H9 (cell line): Measurements from ENCODE around the gene ADSS1. TPM values are rescaled to one million over a fixed set of nuclear protein-coding genes. Genes with fewer than 3 reads are reported as not detected.

Experiments
- DNase-seq: peaks from one replicate; pipeline ENCODE4 v3.0.0-alpha.2; 2017
- H2AFZ ChIP-seq: one replicate; pipeline ENCODE4 v1.6.1; 2013; ENCODE audit warnings: mild to moderate bottlenecking, low read length, control low read depth, moderate library complexity
- H2AK5ac ChIP-seq: 2 replicates; pipeline ENCODE4 v1.6.1; 2013; ENCODE audit warnings: low read length, control low read depth, mixed read lengths; ENCODE audit not compliant: insufficient read length
- H2BK120ac ChIP-seq: one replicate; pipeline ENCODE4 v1.6.1; 2013; ENCODE audit warnings: low read depth, mild to moderate bottlenecking, low read length, control low read depth, inconsistent platforms; ENCODE audit not compliant: poor library complexity, severe bottlenecking
- H2BK12ac ChIP-seq: 2 replicates; pipeline ENCODE4 v1.6.1; 2013; ENCODE audit warnings: low read length, control low read depth, mixed read lengths, low read depth; ENCODE audit not compliant: insufficient read length
- H2BK15ac ChIP-seq: 2 replicates; pipeline ENCODE4 v1.6.1; 2013; ENCODE audit warnings: low read depth, low read length, control low read depth
- H2BK20ac ChIP-seq: one replicate; pipeline ENCODE4 v1.6.1; 2013; ENCODE audit warnings: low read depth, mild to moderate bottlenecking, low read length, control low read depth, inconsistent platforms; ENCODE audit not compliant: poor library complexity, severe bottlenecking
- H2BK5ac ChIP-seq: 2 replicates; pipeline ENCODE4 v1.6.1; 2013; ENCODE audit warnings: low read length, control low read depth, mixed read lengths; ENCODE audit not compliant: insufficient read length
- H3K14ac ChIP-seq: 2 replicates; pipeline ENCODE4 v1.6.1; 2013; ENCODE audit warnings: low read length, control low read depth; ENCODE audit not compliant: insufficient read depth
- H3K18ac ChIP-seq: 2 replicates; pipeline ENCODE4 v1.6.1; 2013; ENCODE audit warnings: low read depth, mild to moderate bottlenecking, mixed read lengths, low read length, control low read depth; ENCODE audit not compliant: insufficient read length
- H3K23ac ChIP-seq: 2 replicates; pipeline ENCODE4 v1.6.1; 2013; ENCODE audit warnings: low read length, control low read depth, mixed read lengths, low read depth; ENCODE audit not compliant: insufficient read length
- H3K23me2 ChIP-seq: 2 replicates; pipeline ENCODE4 v1.6.1; 2013; ENCODE audit warnings: low read depth, mild to moderate bottlenecking, mixed read lengths, low read length, control low read depth; ENCODE audit not compliant: insufficient read length, poor library complexity, severe bottlenecking
- H3K27ac ChIP-seq: 2 replicates; pipeline ENCODE4 v1.5.1; 2013; ENCODE audit warnings: low read length, control low read depth, mixed read lengths, low read depth; ENCODE audit not compliant: insufficient read length
- H3K27me3 ChIP-seq: 2 replicates; pipeline ENCODE4 v1.6.1; 2013; ENCODE audit warnings: low read length, control low read depth, inconsistent platforms; ENCODE audit not compliant: insufficient read depth
- H3K4ac ChIP-seq: 2 replicates; pipeline ENCODE4 v1.6.1; 2013; ENCODE audit warnings: low read depth, mild to moderate bottlenecking, control low read depth, inconsistent platforms, low read length, moderate library complexity
- H3K4me1 ChIP-seq: 2 replicates; pipeline ENCODE4 v1.6.1; 2013; ENCODE audit warnings: low read length, control low read depth, inconsistent platforms; ENCODE audit not compliant: insufficient read depth
- H3K4me2 ChIP-seq: 2 replicates; pipeline ENCODE4 v1.6.1; 2013; ENCODE audit warnings: low read length, control low read depth, mixed read lengths; ENCODE audit not compliant: insufficient read length, insufficient read depth
- H3K56ac ChIP-seq: 2 replicates; pipeline ENCODE4 v1.6.1; 2013; ENCODE audit warnings: low read depth, mild to moderate bottlenecking, mixed read lengths, low read length, control low read depth; ENCODE audit not compliant: insufficient read length
- H3K79me1 ChIP-seq: 2 replicates; pipeline ENCODE4 v1.6.1; 2013; ENCODE audit warnings: low read depth, mild to moderate bottlenecking, moderate library complexity, low read length, control low read depth, inconsistent platforms; ENCODE audit not compliant: insufficient read depth, poor library complexity, severe bottlenecking
- H3K79me2 ChIP-seq: 2 replicates; pipeline ENCODE4 v1.6.1; 2013; ENCODE audit warnings: low read length, control low read depth, inconsistent platforms; ENCODE audit not compliant: insufficient read depth
- H3K9ac ChIP-seq: 2 replicates; pipeline ENCODE4 v1.6.1; 2013; ENCODE audit warnings: low read length, control low read depth, mixed read lengths; ENCODE audit not compliant: insufficient read length; ENCODE audit errors: extremely low read depth
- H3K9me3 ChIP-seq: one replicate; pipeline ENCODE4 v1.6.1; 2013; ENCODE audit warnings: low read depth, low read length, inconsistent platforms; ENCODE audit not compliant: control insufficient read depth
- H3T11ph ChIP-seq: one replicate; pipeline ENCODE4 v1.6.1; 2013; ENCODE audit warnings: mild to moderate bottlenecking, low read length, control low read depth, inconsistent platforms
- H4K20me1 ChIP-seq: one replicate; pipeline ENCODE4 v1.6.1; 2013; ENCODE audit not compliant: control insufficient read depth, insufficient read length, insufficient read depth
- H4K5ac ChIP-seq: 2 replicates; pipeline ENCODE4 v1.6.1; 2013; ENCODE audit warnings: low read depth, mild to moderate bottlenecking, mixed read lengths, low read length, control low read depth; ENCODE audit not compliant: insufficient read length
- H4K8ac ChIP-seq: replicated peaks from 2 replicates; pipeline ENCODE4 v1.6.1; 2013; ENCODE audit warnings: low read length, control low read depth, mixed read lengths, low read depth; ENCODE audit not compliant: insufficient read length
- H4K91ac ChIP-seq: 2 replicates; pipeline ENCODE4 v1.6.1; 2013; ENCODE audit warnings: low read depth, mild to moderate bottlenecking, moderate library complexity, mixed read lengths, low read length, control low read depth; ENCODE audit not compliant: insufficient read length
- H3K27ac Mint-ChIP-seq, 3 experiments: 2 replicates in 2 of 3; 3 replicates in 1 of 3; pipeline ENCODE4 v1.8.0; 2020 to 2021; ENCODE audit warnings: mixed read lengths in 3 of 3, mild to moderate bottlenecking in 1 of 3, moderate library complexity in 1 of 3
- H3K27me3 Mint-ChIP-seq: 2 replicates; pipeline ENCODE4 v1.8.0; 2021; ENCODE audit warnings: low read depth, mild to moderate bottlenecking, moderate library complexity, mixed read lengths
- H3K36me3 Mint-ChIP-seq, 3 experiments: 2 replicates in 2 of 3; 3 replicates in 1 of 3; pipeline ENCODE4 v1.8.0; 2020 to 2021; ENCODE audit warnings: low read depth in 3 of 3, mixed read lengths in 3 of 3; ENCODE audit not compliant: insufficient read depth in 1 of 3
- H3K4me1 Mint-ChIP-seq, 2 experiments: 2 replicates each; pipeline ENCODE4 v1.8.0; 2020; ENCODE audit warnings: mixed read lengths in 2 of 2
- H3K4me3 Mint-ChIP-seq, 2 experiments: 2 replicates in 1 of 2; 3 replicates in 1 of 2; pipeline ENCODE4 v1.8.0; 2020 to 2021; ENCODE audit warnings: mild to moderate bottlenecking in 2 of 2, mixed read lengths in 2 of 2, moderate library complexity in 1 of 2
- H3K9me3 Mint-ChIP-seq, 2 experiments: 2 replicates in 1 of 2; 3 replicates in 1 of 2; pipeline ENCODE4 v1.8.0; 2020; ENCODE audit warnings: mild to moderate bottlenecking in 2 of 2, mixed read lengths in 2 of 2, moderate library complexity in 1 of 2
- CTCF ChIP-seq: fragments of 200-600 bp; sonication (generic); conservative IDR thresholded peaks from 3 replicates; pipeline ENCODE4 v1.8.0; 2021; ENCODE audit warnings: antibody characterized with exemption, mild to moderate bottlenecking
- WGBS: extraction: QIAGEN DNeasy Blood & Tissue Kit; methylation state at CpG from one replicate; pipeline ENCODE4 v1.1.7; 2013; ENCODE audit warnings: missing lambda C conversion rate, low lambda C conversion rate, mixed read lengths; ENCODE audit not compliant: insufficient read length; ENCODE audit errors: extremely low coverage; 5-methylcytosine and 5-hydroxymethylcytosine counted together
- total RNA-seq: library from RNA; stranded (reverse); gene quantifications from 2 replicates; pipeline ENCODE4 v1.2.1, GENCODE V29; 2021

ADSS1 gene
- total RNA-seq, 1 experiment from 2014 or later, result 8.5 TPM

GRCh38 chr14:104692261-104692938, 31.6 kb upstream of the ADSS1 start:
- H3K9me3 Mint-ChIP-seq, result no peaks in the 10 kb centered on the region
- no peaks in the 10 kb centered on the region for H3K27me3 Mint-ChIP-seq
- Histone ChIP-seq H4K91ac (no peak overlapping the region), H4K5ac (no peak overlapping the region), H3K27me3 (no peaks in the 10 kb centered on the region), H3K79me2 (peaks cover 4% of the 10 kb centered on the region; the same call in 1 of the 2 replicates), H3K9ac (no peak overlapping the region), H3K79me1 (peaks cover 5% of the 10 kb centered on the region), H2BK120ac (no peak overlapping the region), H2BK20ac (no peak overlapping the region), H3K4me2 (no peak overlapping the region), H2BK12ac (no peak overlapping the region), H3K14ac (no peak overlapping the region; the same call in 1 of the 2 replicates), H3K56ac (no peak overlapping the region), H3K27ac (no peak overlapping the region), H4K8ac (no peak overlapping the region), H3K9me3 (no peaks in the 10 kb centered on the region), H2BK5ac (no peak overlapping the region), H4K20me1 (no peaks in the 10 kb centered on the region), H3K23ac (no peak overlapping the region), H3K4ac (no peak overlapping the region), H2AK5ac (no peak overlapping the region), H3K18ac (no peak overlapping the region), H2BK15ac (no peak overlapping the region), H3T11ph (no peak overlapping the region), H3K23me2 (peaks cover 6% of the 10 kb centered on the region), H2AFZ (no peak overlapping the region), H3K4me1 (peaks cover 4% of the 10 kb centered on the region; the same call in 1 of the 2 replicates)
- WGBS, result no CpG with 5 or more reads among the region's 15 CpGs
- peaks cover 4 to 10% (median 9%) of the 10 kb centered on the region in 3 experiments; a peak in 6 of 7 replicates for H3K36me3 Mint-ChIP-seq
- DNase-seq, result no peak
- H3K4me3 Mint-ChIP-seq, result no peak overlapping the region
- H3K27ac Mint-ChIP-seq, result no peak overlapping the region
- TF ChIP-seq CTCF, result no peak
- H3K4me1 Mint-ChIP-seq, result peaks cover 25 to 41% of the 10 kb centered on the region in 2 experiments
